HTR-8/SVneo (cell line): ENCODE measurements around the gene TMEM208.

ENCODE experiments used
- DNase-seq: peaks from one replicate; pipeline ENCODE4 v3.0.0; 2011; ENCODE audit warnings: low spot score, mixed read lengths; ENCODE audit not compliant: insufficient read length
- FAIRE-seq: peaks from 2 replicates; lab custom pipeline; 2011; peaks lifted over from hg19 to GRCh38; lab: Jason Lieb, UNC

The TMEM208 gene

GRCh38 chr16:67191411-67191994 lies 35.4 kb upstream of the TMEM208 start:
- peak; percentile 77 for FAIRE-seq
- DNase-seq: no peak

- FAIRE-seq (peak; percentile 99), DNase-seq (peak; percentile 94)
Observed at GRCh38 chr16:67191995-67192681, 34.8 kb upstream of the TMEM208 start, which contains the start of gene E2F4. E2F4 (plus strand) TSS chr16:67192155; CDS start chr16:67192228, 73 bp downstream.

GRCh38 chr16:67192781-67193361 lies 34.1 kb upstream of the TMEM208 start:
- no peak for FAIRE-seq

GRCh38 chr16:67193536-67193935 lies 33.4 kb upstream of the TMEM208 start:
- FAIRE-seq (no peak), DNase-seq (no peak)

More at GRCh38 chr16:67192781-67193361, 34.1 kb upstream of the TMEM208 start:
- no peak for DNase-seq

GRCh38 chr16:67194260-67194659 lies 32.7 kb upstream of the TMEM208 start:
- no peak for FAIRE-seq
- no peak for DNase-seq

- DNase-seq: no peak
Observed at GRCh38 chr16:67195676-67196075, 31.3 kb upstream of the TMEM208 start.

GRCh38 chr16:67196881-67197280 lies 30.0 kb upstream of the TMEM208 start:
- FAIRE-seq (no peak), DNase-seq (no peak)

More at GRCh38 chr16:67195676-67196075, 31.3 kb upstream of the TMEM208 start:
- FAIRE-seq: no peak

GRCh38 chr16:67197704-67198103 lies 29.2 kb upstream of the TMEM208 start:
- no peak for FAIRE-seq
- no peak for DNase-seq

- no peak for DNase-seq
- no peak for FAIRE-seq
Observed at GRCh38 chr16:67198238-67198734, 28.6 kb upstream of the TMEM208 start.

GRCh38 chr16:67199011-67199807 lies 27.7 kb upstream of the TMEM208 start, which contains the start of gene ELMO3:
ELMO3 (plus strand) TSS chr16:67199131; CDS start chr16:67199327, 196 bp downstream.
- no peak for DNase-seq
- no peak for FAIRE-seq

- FAIRE-seq: no peak
- no peak for DNase-seq
Observed at GRCh38 chr16:67199808-67200198, 27.1 kb upstream of the TMEM208 start.

GRCh38 chr16:67200491-67200890 lies 26.4 kb upstream of the TMEM208 start:
- DNase-seq (no peak), FAIRE-seq (peak; percentile 51)

GRCh38 chr16:67201411-67202345 lies 25.3 kb upstream of the TMEM208 start:
- no peak for FAIRE-seq

GRCh38 chr16:67202426-67202825 lies 24.5 kb upstream of the TMEM208 start:
- FAIRE-seq (no peak), DNase-seq (no peak)

More at GRCh38 chr16:67201411-67202345, 25.3 kb upstream of the TMEM208 start:
- no peak for DNase-seq

GRCh38 chr16:67202956-67203493 lies 23.9 kb upstream of the TMEM208 start:
- no peak for FAIRE-seq
- no peak for DNase-seq

GRCh38 chr16:67204076-67204475 lies 22.9 kb upstream of the TMEM208 start:
- DNase-seq (no peak), FAIRE-seq (no peak)

- DNase-seq (no peak), FAIRE-seq (peak; percentile 52)
Observed at GRCh38 chr16:67206129-67206837, 20.6 kb upstream of the TMEM208 start.

- no peak for FAIRE-seq
- DNase-seq: peak; percentile 40
Observed at GRCh38 chr16:67206838-67207248, 20.1 kb upstream of the TMEM208 start.
